Keratinocyte (primary cell): ENCODE measurements around the gene HMGXB3. TPM values are rescaled to one million over a fixed set of nuclear protein-coding genes. Genes with fewer than 3 reads are reported as not detected.

Source experiments
- DNase-seq: peaks from one replicate; pipeline ENCODE4 v3.0.0-alpha.2; 2011; ENCODE audit warnings: low read depth, missing footprints, low spot score
- FAIRE-seq: peaks from 2 replicates; lab custom pipeline; 2011; peaks lifted over from hg19 to GRCh38; lab: Jason Lieb, UNC
- H2AFZ ChIP-seq: 2 replicates; pipeline ENCODE4 v1.6.0; 2012; ENCODE audit warnings: low read length, control low read depth, inconsistent platforms; ENCODE audit not compliant: control insufficient read depth
- H3K27ac ChIP-seq: 2 replicates; pipeline ENCODE4 v1.5.1; 2011; ENCODE audit warnings: low read length; ENCODE audit not compliant: control insufficient read depth, insufficient read depth
- H3K27me3 ChIP-seq: 3 replicates; pipeline ENCODE4 v1.6.0; 2011; ENCODE audit warnings: low read length; ENCODE audit not compliant: control insufficient read depth, insufficient read depth; ENCODE audit errors: extremely low read depth
- H3K36me3 ChIP-seq, 2 experiments: 2 replicates in 1 of 2; 3 replicates in 1 of 2; pipeline ENCODE4 v1.5.1; 2011; ENCODE audit warnings: low read length in 2 of 2, mild to moderate bottlenecking in 1 of 2; ENCODE audit not compliant: control insufficient read depth in 2 of 2, insufficient read depth in 2 of 2; ENCODE audit errors: extremely low read depth in 1 of 2
- H3K4me1 ChIP-seq: 3 replicates; pipeline ENCODE4 v1.5.1; 2011; ENCODE audit warnings: low read length; ENCODE audit not compliant: control insufficient read depth, insufficient read depth; ENCODE audit errors: extremely low read depth
- H3K4me2 ChIP-seq: 3 replicates; pipeline ENCODE4 v1.6.0; 2011; ENCODE audit warnings: low read depth, low read length; ENCODE audit not compliant: control insufficient read depth, insufficient read depth; ENCODE audit errors: extremely low read depth
- H3K4me3 ChIP-seq, 3 experiments: fragments of 200-600 bp in 1 of 3; sonication (generic) in 1 of 3; 2 replicates in 2 of 3; 3 replicates in 1 of 3; pipeline ENCODE4 v1.5.1; 2011 to 2016; ENCODE audit warnings: low read length in 3 of 3, mild to moderate bottlenecking in 3 of 3, control low read depth in 2 of 3, inconsistent platforms in 1 of 3, low read depth in 1 of 3, mixed read lengths in 1 of 3, mixed run types in 1 of 3, moderate library complexity in 1 of 3; ENCODE audit not compliant: control insufficient read depth in 2 of 3, insufficient read depth in 2 of 3; ENCODE audit errors: extremely low read depth in 1 of 3
- H3K79me2 ChIP-seq: 2 replicates; pipeline ENCODE4 v1.6.0; 2012; ENCODE audit warnings: low read length; ENCODE audit not compliant: control insufficient read depth, insufficient read depth
- H3K9ac ChIP-seq: 3 replicates; pipeline ENCODE4 v1.6.0; 2011; ENCODE audit warnings: low read length; ENCODE audit not compliant: control insufficient read depth, insufficient read depth; ENCODE audit errors: extremely low read depth
- H3K9me1 ChIP-seq: 3 replicates; pipeline ENCODE4 v1.6.0; 2011; ENCODE audit warnings: low read length; ENCODE audit not compliant: control insufficient read depth, insufficient read depth; ENCODE audit errors: extremely low read depth
- H3K9me3 ChIP-seq: 2 replicates; pipeline ENCODE4 v1.5.1; 2012; ENCODE audit warnings: low read depth, low read length; ENCODE audit not compliant: control insufficient read depth
- H4K20me1 ChIP-seq: 3 replicates; pipeline ENCODE4 v1.6.0; 2011; ENCODE audit warnings: low read length; ENCODE audit not compliant: control insufficient read depth, insufficient read depth; ENCODE audit errors: extremely low read depth
- EZH2 ChIP-seq: IDR thresholded peaks from one replicate; pipeline ENCODE4 v1.6.1; 2012; ENCODE audit warnings: inconsistent platforms, mild to moderate bottlenecking, low read length, moderate library complexity
- dilution Hi-C: fragments of 300-500 bp; cut with MboI; formaldehyde crosslinking; loops from one replicate; pipeline ENCODE4 v1.7.0; 2020; ENCODE audit warnings: low sequenced_read_pairs; ENCODE audit not compliant: extremely low pct_ligation_motif_present
- polyA plus RNA-seq, 5 experiments: library from polyadenylated mRNA; depleted of rRNA in 3 of 5; stranded (reverse) in 3 of 5; stranded (forward) in 1 of 5; unstranded in 1 of 5; fragments of >200 nt; gene quantifications; 1 replicate in 1 of 5; 2 replicates in 3 of 5; 3 replicates in 1 of 5; pipeline versions ENCODE4 v1.2.1 to v1.2.3, GENCODE V29; 2011 to 2012; ENCODE audit warnings: missing spikeins in 2 of 5, low read depth in 1 of 5, low replicate concordance in 1 of 5
- TF ChIP-seq, protein P1 (sequence below), 3 experiments: IDR thresholded peaks in 1 of 3; conservative IDR thresholded peaks in 1 of 3; optimal IDR thresholded peaks in 1 of 3; 2 replicates in 2 of 3; 3 replicates in 1 of 3; pipeline versions ENCODE3 to v1.5.1; 2011; ENCODE audit warnings: low read length in 3 of 3, mild to moderate bottlenecking in 3 of 3, moderate library complexity in 2 of 3, control low read depth in 1 of 3, inconsistent platforms in 1 of 3; ENCODE audit not compliant: insufficient read depth in 2 of 3; ENCODE audit errors: extremely low read depth in 1 of 3

The HMGXB3 gene
- polyA plus RNA-seq, 1 donor (not counting 4 experiments of a cell fraction or from before 2014, with no cell fraction given): 39.4 TPM

DNA sequence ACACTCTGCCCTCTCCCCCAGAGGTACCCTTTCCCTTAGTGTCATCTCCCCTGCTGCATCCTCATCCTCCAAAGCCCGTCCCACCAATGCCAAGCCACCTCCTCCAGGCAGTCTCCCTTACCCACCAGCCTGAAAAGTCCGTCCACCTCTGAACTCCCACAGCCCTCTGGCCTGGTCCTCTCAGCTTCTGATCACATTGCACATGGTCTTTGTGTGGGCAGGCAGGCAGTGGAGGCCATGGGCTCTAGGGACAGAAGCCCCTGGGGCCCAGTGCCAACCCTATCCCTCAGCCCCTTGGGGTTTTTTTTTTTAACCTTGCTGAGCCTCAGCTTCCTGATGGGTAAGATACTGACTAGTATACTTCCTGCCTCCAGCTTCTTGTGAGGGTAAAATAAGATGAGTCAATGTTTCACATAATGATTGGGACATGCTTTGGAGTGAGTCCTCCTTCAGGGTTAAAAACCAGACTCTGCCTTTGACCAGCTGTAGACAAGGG, 66.4 kb downstream of the HMGXB3 start:
- no peak for DNase-seq
- dilution Hi-C loops: no loop called here

DNA sequence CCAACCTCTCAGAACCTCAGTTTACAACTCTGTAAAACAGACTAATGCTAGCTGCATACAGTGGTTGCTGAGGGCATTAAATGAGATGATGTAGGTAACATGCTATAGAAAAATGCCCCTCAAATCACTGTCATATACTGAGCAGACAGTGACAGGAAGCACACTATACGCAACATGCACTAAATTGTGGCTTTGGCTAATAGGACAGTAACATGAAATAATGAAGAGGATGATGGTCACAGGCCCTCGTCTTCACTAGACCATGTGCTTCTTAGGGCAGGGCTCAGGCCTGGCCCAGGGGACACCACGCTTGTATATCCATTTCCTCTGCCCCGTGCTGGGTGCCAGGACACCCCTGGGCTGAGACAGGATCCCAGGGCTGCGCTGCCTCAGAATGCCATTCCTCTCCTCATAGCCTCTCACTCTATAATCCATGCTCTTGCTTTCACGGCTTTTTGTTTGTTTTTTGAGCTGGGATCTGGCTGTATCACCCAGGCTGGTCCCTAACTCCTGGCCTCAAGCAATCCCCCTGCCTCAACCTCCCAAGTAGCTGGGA, 66.9 kb downstream of the HMGXB3 start:
- H3K27me3 ChIP-seq: peaks cover 17% of the 10 kb centered on the region
- no peak for FAIRE-seq
- dilution Hi-C loops: no loop called here
- H4K20me1 ChIP-seq: no peaks in the 10 kb centered on the region
- no peaks in the 10 kb centered on the region for H3K79me2 ChIP-seq
- H3K4me3 ChIP-seq: no peak overlapping the region
- peaks cover 8% of the 10 kb centered on the region for H3K4me1 ChIP-seq
- H3K36me3 ChIP-seq: no peaks in the 10 kb centered on the region
- H3K27ac ChIP-seq: no peak overlapping the region
- DNase-seq: no peak
- no peaks in the 10 kb centered on the region for H3K9me1 ChIP-seq
- H3K9me3 ChIP-seq: no peaks in the 10 kb centered on the region
- no peak overlapping the region for H2AFZ ChIP-seq
- H3K9ac ChIP-seq: no peak overlapping the region
- no peak overlapping the region for H3K4me2 ChIP-seq
- no peak for TF ChIP-seq EZH2
- TF ChIP-seq, protein P1, sequence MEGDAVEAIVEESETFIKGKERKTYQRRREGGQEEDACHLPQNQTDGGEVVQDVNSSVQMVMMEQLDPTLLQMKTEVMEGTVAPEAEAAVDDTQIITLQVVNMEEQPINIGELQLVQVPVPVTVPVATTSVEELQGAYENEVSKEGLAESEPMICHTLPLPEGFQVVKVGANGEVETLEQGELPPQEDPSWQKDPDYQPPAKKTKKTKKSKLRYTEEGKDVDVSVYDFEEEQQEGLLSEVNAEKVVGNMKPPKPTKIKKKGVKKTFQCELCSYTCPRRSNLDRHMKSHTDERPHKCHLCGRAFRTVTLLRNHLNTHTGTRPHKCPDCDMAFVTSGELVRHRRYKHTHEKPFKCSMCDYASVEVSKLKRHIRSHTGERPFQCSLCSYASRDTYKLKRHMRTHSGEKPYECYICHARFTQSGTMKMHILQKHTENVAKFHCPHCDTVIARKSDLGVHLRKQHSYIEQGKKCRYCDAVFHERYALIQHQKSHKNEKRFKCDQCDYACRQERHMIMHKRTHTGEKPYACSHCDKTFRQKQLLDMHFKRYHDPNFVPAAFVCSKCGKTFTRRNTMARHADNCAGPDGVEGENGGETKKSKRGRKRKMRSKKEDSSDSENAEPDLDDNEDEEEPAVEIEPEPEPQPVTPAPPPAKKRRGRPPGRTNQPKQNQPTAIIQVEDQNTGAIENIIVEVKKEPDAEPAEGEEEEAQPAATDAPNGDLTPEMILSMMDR (optimal IDR thresholded peaks at IDR 0.05 in 1 of 3, IDR thresholded peaks at IDR 0.05 in 1 of 3, conservative IDR thresholded peaks at IDR 0.05 in 1 of 3; ENCODE audit: extremely low read depth in 1 of 3, insufficient read depth in 2 of 3, low read length in 3 of 3): no peak

More for the DNA sequence above, 66.4 kb downstream of the HMGXB3 start:
- no peak for TF ChIP-seq EZH2
- TF ChIP-seq, protein P1 (optimal IDR thresholded peaks at IDR 0.05 in 1 of 3, IDR thresholded peaks at IDR 0.05 in 1 of 3, conservative IDR thresholded peaks at IDR 0.05 in 1 of 3; ENCODE audit: extremely low read depth in 1 of 3, insufficient read depth in 2 of 3, low read length in 3 of 3): no peak
- FAIRE-seq: peak; percentile 56
- Histone ChIP-seq H3K4me1 (peaks cover 8% of the 10 kb centered on the region), H3K9ac (no peak overlapping the region), H3K79me2 (no peaks in the 10 kb centered on the region), H4K20me1 (no peaks in the 10 kb centered on the region), H3K27me3 (peaks cover 17% of the 10 kb centered on the region), H3K9me1 (no peaks in the 10 kb centered on the region), H3K36me3 (no peaks in the 10 kb centered on the region), H2AFZ (no peak overlapping the region), H3K4me2 (no peak overlapping the region), H3K27ac (no peak overlapping the region), H3K9me3 (no peaks in the 10 kb centered on the region), H3K4me3 (no peak overlapping the region)
